BLaER1 treated with 17β-estradiol and CSF1 and Interleukin-3, amounts not matched to agents 10 nM and 100 nM (cell line): ENCODE results near the gene FOXN4.

ENCODE experiments used
- H3K27ac ChIP-seq, 11 experiments: shearing (Covaris generic); formaldehyde crosslinking; 2 replicates each; pipeline ENCODE4 v1.8.1; 2022
- H3K27me3 ChIP-seq, 11 experiments: shearing (Covaris generic); formaldehyde crosslinking; 2 replicates each; pipeline ENCODE4 v1.8.1; 2022
- H3K36me3 ChIP-seq, 11 experiments: shearing (Covaris generic); formaldehyde crosslinking; 2 replicates each; pipeline ENCODE4 v1.8.1; 2022
- H3K4me1 ChIP-seq, 10 experiments: shearing (Covaris generic); formaldehyde crosslinking; 2 replicates each; pipeline ENCODE4 v1.8.1; 2022
- H3K4me2 ChIP-seq, 11 experiments: shearing (Covaris generic); formaldehyde crosslinking; 2 replicates each; pipeline ENCODE4 v1.8.1; 2022
- H3K4me3 ChIP-seq, 10 experiments: shearing (Covaris generic); formaldehyde crosslinking; 2 replicates each; pipeline ENCODE4 v1.8.1; 2022
- H3K9ac ChIP-seq, 11 experiments: shearing (Covaris generic); formaldehyde crosslinking; 2 replicates each; pipeline ENCODE4 v1.8.1; 2022
- H3K9me3 ChIP-seq, 11 experiments: shearing (Covaris generic); formaldehyde crosslinking; replicated peaks in 1 of 11; 2 replicates each; pipeline ENCODE4 v1.8.1; 2022
- H4K20me1 ChIP-seq, 11 experiments: shearing (Covaris generic); formaldehyde crosslinking; 2 replicates each; pipeline ENCODE4 v1.8.1; 2022
- Cebpa-rat ChIP-seq, 11 experiments: shearing (Covaris generic); IDR thresholded peaks; 2 replicates each; pipeline ENCODE4 v1.8.1; 2022

FOXN4 gene

GRCh38 chr12:109268896-109269295 lies 40.2 kb downstream of the FOXN4 start:
- H3K36me3 ChIP-seq, result no peaks in the 10 kb centered on the region; a peak in 1 of 22 replicates
- no peaks in the 10 kb centered on the region; a peak in 1 of 22 replicates for H4K20me1 ChIP-seq
- H3K27ac ChIP-seq, result no peak overlapping the region
- no peak overlapping the region for H3K4me3 ChIP-seq
- no peaks in the 10 kb centered on the region; a peak in 2 of 22 replicates for H3K9me3 ChIP-seq
- no peaks in the 10 kb centered on the region for H3K4me1 ChIP-seq
- TF ChIP-seq Cebpa-rat (IDR thresholded peaks at IDR 0.05), result no peak
- no peak overlapping the region for H3K4me2 ChIP-seq
- H3K27me3 ChIP-seq, result no peaks in the 10 kb centered on the region
- no peak overlapping the region for H3K9ac ChIP-seq

- Histone ChIP-seq H3K36me3 (no peaks in the 10 kb centered on the region; a peak in 1 of 22 replicates), H3K9me3 (no peaks in the 10 kb centered on the region; a peak in 2 of 22 replicates), H3K27ac (no peak overlapping the region), H3K4me2 (no peak overlapping the region), H3K4me1 (no peaks in the 10 kb centered on the region), H3K4me3 (no peak overlapping the region), H4K20me1 (no peaks in the 10 kb centered on the region; a peak in 1 of 22 replicates), H3K27me3 (no peaks in the 10 kb centered on the region), H3K9ac (no peak overlapping the region)
- TF ChIP-seq Cebpa-rat (IDR thresholded peaks at IDR 0.05), result no peak
These were observed 41.7 kb downstream of the FOXN4 start for GRCh38 chr12:109267361-109267760.

DNA sequence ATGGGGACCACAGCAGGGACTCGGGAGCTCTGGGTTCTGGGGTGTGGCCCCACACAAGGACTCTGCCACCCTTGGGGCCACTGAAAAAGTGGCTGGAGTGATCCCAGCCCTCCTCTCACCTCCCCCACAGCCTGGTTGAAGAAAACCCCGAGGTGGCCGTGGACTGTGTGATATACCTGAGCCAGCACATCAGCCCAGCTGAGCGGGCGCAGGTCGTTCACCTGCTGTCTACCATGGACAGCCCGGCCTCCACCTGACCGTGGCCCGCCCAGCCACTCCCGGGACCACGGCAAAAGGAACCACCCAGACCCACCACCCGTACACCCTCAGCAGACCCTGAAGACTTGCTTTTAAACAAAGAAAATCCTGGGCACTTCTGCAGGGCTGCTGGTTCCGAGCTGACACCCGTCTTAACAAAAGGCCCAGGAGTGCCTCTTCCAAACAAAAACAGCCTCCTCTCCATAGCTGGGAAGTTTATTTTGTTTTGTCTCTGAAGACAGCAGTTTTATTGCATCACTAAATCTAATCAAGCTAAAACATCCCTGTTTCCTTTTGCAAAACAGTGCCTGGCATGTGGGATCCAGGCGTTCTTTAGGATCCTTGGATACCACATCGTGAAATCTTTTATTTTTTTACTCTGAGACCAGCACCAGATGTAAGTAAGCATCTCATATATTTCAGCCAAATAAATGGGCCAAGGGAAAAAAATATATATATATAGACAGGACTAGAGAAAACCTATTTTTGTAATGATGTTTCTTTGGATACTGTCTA lies 42.8 kb downstream of the FOXN4 start:
- Histone ChIP-seq H3K4me2 (no peak overlapping the region), H3K4me1 (no peaks in the 10 kb centered on the region), H3K9me3 (no peaks in the 10 kb centered on the region; a peak in 2 of 22 replicates), H3K9ac (no peak overlapping the region), H3K27me3 (no peaks in the 10 kb centered on the region), H3K27ac (no peak overlapping the region), H3K36me3 (no peaks in the 10 kb centered on the region; a peak in 1 of 22 replicates), H4K20me1 (no peaks in the 10 kb centered on the region; a peak in 1 of 22 replicates), H3K4me3 (no peak overlapping the region)
- no peak for TF ChIP-seq Cebpa-rat (IDR thresholded peaks at IDR 0.05)

DNA sequence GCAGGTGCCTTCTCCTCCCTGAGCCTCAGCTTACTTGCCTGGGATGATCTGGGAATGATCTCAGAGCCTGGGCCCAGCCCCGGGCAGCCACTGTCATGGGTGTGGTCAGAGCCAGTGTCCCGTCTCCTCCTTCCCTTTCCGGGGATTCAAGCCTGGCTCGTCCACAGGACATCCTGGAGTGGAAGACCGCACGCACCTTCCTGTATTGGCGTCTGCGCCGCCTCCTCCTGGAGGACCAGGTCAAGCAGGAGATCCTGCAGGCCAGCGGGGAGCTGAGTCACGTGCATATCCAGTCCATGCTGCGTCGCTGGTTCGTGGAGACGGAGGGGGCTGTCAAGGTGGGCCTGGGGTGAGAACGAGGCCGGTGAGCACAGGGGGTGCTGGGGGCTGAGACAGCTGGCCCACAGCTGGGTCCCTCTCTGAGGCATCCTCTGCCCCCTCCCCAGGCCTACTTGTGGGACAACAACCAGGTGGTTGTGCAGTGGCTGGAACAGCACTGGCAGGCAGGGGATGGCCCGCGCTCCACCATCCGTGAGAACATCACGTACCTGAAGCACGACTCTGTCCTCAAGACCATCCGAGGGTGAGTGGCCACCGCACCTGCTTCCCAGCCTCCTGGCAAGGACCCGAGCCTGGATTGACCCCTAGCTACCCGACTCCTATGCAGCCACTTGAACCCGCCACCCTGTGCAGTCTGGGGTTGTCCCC lies 44.0 kb downstream of the FOXN4 start:
- no peaks in the 10 kb centered on the region; a peak in 1 of 22 replicates for H3K36me3 ChIP-seq
- no peaks in the 10 kb centered on the region for H3K27me3 ChIP-seq
- H3K4me1 ChIP-seq, result no peaks in the 10 kb centered on the region
- H3K9me3 ChIP-seq, result no peaks in the 10 kb centered on the region
- no peak overlapping the region for H3K4me3 ChIP-seq
- H3K9ac ChIP-seq, result no peak overlapping the region
- H3K27ac ChIP-seq, result no peak overlapping the region
- no peaks in the 10 kb centered on the region; a peak in 1 of 22 replicates for H4K20me1 ChIP-seq
- TF ChIP-seq Cebpa-rat (IDR thresholded peaks at IDR 0.05), result no peak
- no peak overlapping the region for H3K4me2 ChIP-seq

DNA sequence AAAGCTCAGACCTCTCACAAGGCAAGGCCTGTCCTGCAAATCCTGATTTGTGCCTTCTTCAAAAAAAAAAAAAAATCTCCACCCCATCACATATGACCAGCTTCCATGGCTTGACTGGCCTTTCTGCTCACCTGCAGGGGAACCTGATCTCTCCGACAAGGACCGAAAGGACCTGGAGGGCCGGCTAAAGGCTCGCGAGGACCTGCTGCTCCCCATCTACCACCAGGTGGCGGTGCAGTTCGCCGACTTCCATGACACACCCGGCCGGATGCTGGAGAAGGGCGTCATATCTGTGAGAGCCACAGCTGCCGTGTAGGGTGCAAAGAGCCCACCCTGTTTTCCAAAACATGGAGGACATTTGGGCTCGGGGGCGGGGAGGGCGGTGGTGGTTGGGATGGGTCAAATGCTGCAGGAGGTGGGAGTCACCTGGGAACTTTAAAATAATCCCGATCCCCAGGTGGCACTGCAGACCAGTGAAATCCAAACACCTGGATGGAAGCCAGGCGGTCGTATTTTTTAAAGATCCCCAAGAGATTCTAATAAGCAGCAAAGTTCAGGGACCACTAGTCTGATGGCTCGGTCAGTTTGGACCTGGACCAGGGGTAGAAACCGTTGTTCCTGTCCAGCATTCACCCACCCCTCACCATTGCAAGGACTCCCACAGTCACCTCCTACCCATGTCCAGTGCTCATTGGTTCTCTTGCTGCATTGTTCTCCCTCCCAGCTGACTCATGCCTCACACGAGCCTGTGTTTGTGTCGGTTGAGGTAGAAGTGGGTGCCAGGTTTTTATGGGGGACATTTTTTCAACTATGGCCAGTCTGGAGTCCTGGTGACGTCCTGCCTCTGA lies 44.8 kb downstream of the FOXN4 start:
- TF ChIP-seq Cebpa-rat (IDR thresholded peaks at IDR 0.05), result no peak

DNA sequence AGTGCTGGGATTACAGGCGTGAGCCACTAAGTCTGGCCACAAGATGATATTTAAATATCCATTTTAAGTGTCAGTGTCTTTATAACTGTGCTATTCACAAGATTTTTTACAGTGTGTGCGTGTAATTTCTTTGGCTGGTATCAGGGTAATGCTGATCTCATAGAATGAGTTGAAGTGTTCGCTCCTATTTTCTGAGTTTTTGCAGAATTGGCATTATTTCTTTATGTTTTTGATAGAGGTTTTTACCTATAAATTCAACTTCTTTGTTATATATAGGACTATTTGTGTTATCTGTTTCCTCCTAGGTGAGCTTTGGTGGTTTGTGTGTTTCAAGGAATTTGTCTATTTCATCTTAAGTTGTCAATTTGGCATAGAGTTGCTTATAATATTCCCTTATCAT lies 45.6 kb downstream of the FOXN4 start:
- H3K9ac ChIP-seq, result no peak overlapping the region
- no peak overlapping the region for H3K4me3 ChIP-seq
- H4K20me1 ChIP-seq, result peaks cover 0 to 3% (median 0%) of the 10 kb centered on the region in 11 experiments; a peak in 2 of 22 replicates
- TF ChIP-seq Cebpa-rat (IDR thresholded peaks at IDR 0.05), result no peak
- no peaks in the 10 kb centered on the region for H3K4me1 ChIP-seq
- no peak overlapping the region for H3K27ac ChIP-seq
- no peaks in the 10 kb centered on the region for H3K27me3 ChIP-seq
- H3K9me3 ChIP-seq, result no peaks in the 10 kb centered on the region
- no peak overlapping the region for H3K4me2 ChIP-seq
- no peaks in the 10 kb centered on the region; a peak in 1 of 22 replicates for H3K36me3 ChIP-seq

More for the DNA sequence above, 44.8 kb downstream of the FOXN4 start:
- no peak overlapping the region for H3K27ac ChIP-seq
- no peaks in the 10 kb centered on the region for H3K9me3 ChIP-seq
- no peaks in the 10 kb centered on the region; a peak in 1 of 22 replicates for H3K36me3 ChIP-seq
- no peaks in the 10 kb centered on the region for H3K4me1 ChIP-seq
- H3K4me3 ChIP-seq, result no peak overlapping the region
- H3K27me3 ChIP-seq, result no peaks in the 10 kb centered on the region
- H3K9ac ChIP-seq, result no peak overlapping the region
- no peak overlapping the region for H3K4me2 ChIP-seq
- H4K20me1 ChIP-seq, result no peaks in the 10 kb centered on the region; a peak in 1 of 22 replicates

DNA sequence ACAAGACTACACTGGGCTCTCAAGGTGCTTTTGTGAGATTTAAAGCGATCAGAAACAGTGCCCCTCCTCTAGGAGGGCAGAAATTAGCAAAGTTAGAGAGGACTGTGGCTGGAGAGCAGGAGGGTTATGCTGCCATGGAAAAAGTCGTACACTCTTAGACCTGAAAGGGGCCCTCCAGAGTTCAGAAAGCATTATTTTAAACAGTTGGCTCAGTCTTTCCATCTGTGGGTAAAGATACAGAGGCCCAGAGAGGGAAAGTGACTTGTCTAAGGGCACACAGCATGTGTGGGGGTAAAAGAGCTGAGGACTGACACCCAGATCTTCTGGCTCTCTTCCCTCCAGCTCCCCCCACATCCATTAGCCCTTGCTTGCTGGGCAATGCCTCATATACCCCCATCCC lies 47.1 kb downstream of the FOXN4 start:
- Histone ChIP-seq H3K4me1 (no peaks in the 10 kb centered on the region), H3K27ac (no peak overlapping the region), H3K4me3 (no peak overlapping the region), H3K27me3 (no peaks in the 10 kb centered on the region), H3K36me3 (no peaks in the 10 kb centered on the region; a peak in 1 of 22 replicates), H3K9ac (no peak overlapping the region), H4K20me1 (peaks cover 0 to 9% (median 0%) of the 10 kb centered on the region in 11 experiments; a peak in 1 of 22 replicates), H3K4me2 (no peak overlapping the region), H3K9me3 (no peaks in the 10 kb centered on the region)
- TF ChIP-seq Cebpa-rat (IDR thresholded peaks at IDR 0.05), result no peak

- no peak overlapping the region for H3K4me2 ChIP-seq
- H4K20me1 ChIP-seq, result peaks cover 0 to 9% (median 0%) of the 10 kb centered on the region in 11 experiments; a peak in 1 of 22 replicates
- H3K27ac ChIP-seq, result no peak overlapping the region
- no peak overlapping the region for H3K4me3 ChIP-seq
- no peaks in the 10 kb centered on the region for H3K27me3 ChIP-seq
- H3K36me3 ChIP-seq, result no peaks in the 10 kb centered on the region; a peak in 1 of 22 replicates
- TF ChIP-seq Cebpa-rat (IDR thresholded peaks at IDR 0.05), result no peak
- H3K9ac ChIP-seq, result no peak overlapping the region
- no peaks in the 10 kb centered on the region for H3K4me1 ChIP-seq
- no peaks in the 10 kb centered on the region for H3K9me3 ChIP-seq
These were observed 48.0 kb downstream of the FOXN4 start for GRCh38 chr12:109261087-109261486.

GRCh38 chr12:109259545-109259895 lies 49.6 kb downstream of the FOXN4 start:
- Histone ChIP-seq H3K4me1 (no peaks in the 10 kb centered on the region), H3K4me3 (no peak overlapping the region), H3K36me3 (no peaks in the 10 kb centered on the region), H3K27me3 (no peaks in the 10 kb centered on the region), H3K27ac (no peak overlapping the region), H3K4me2 (no peak overlapping the region), H3K9ac (no peak overlapping the region), H3K9me3 (peaks cover 0 to 2% (median 1%) of the 10 kb centered on the region in 11 experiments; a peak in 10 of 22 replicates), H4K20me1 (peaks cover 0 to 9% (median 0%) of the 10 kb centered on the region in 11 experiments; a peak in 1 of 22 replicates)
- TF ChIP-seq Cebpa-rat (IDR thresholded peaks at IDR 0.05), result no peak
